Stimulated activated CD4-positive, alpha-beta T cell treated with anti-CD3 and anti-CD28 coated beads, Interleukin-15, amount 100 ng/mL, for 24 hours (primary cell): Measurements from ENCODE around the gene RAB3IL1.

Source experiments
- DNase-seq: peaks from one replicate; pipeline ENCODE4 v3.0.0-alpha.2; 2020

Gene RAB3IL1

DNA sequence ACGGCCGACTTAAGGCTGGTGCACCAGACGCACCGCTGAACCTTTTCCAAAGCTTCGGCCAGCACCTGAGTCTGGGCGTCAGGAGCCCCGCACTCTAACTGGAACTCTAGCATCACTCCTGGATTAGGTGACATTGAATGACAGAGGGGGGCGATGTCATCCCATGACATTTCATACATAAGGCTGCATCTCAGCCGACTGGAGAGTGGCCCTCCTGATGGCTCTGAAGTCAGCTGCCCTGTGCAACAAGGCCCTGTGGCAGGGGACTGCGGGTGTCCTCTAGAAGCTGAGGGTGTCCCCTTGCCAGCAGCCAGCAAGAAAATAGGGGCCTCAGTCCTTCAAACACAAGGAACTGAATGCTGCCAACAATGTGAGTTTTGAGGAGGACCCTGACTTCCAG, 16.0 kb downstream of the RAB3IL1 start:
- no peak for DNase-seq

DNA sequence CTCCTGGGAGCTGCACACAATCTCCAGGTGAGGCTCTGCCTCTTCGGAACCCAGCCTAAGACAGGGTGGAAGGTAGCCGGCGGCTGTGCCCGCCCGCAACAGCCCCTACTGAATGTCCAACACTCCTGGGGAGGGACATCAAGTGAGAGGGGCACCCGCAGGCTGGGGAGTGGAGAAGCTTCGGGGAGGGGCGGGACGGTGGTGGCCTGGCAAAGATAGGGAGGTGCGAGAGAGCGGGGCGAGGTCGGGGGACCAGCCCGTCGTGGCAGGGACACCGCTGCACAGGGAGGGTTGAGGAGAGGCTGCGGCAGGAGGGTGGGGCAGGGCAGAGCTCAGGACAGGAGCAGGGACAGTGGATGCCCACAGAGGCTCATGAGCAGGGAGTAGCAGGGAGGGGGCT, 17.1 kb downstream of the RAB3IL1 start:
- no peak for DNase-seq

DNA sequence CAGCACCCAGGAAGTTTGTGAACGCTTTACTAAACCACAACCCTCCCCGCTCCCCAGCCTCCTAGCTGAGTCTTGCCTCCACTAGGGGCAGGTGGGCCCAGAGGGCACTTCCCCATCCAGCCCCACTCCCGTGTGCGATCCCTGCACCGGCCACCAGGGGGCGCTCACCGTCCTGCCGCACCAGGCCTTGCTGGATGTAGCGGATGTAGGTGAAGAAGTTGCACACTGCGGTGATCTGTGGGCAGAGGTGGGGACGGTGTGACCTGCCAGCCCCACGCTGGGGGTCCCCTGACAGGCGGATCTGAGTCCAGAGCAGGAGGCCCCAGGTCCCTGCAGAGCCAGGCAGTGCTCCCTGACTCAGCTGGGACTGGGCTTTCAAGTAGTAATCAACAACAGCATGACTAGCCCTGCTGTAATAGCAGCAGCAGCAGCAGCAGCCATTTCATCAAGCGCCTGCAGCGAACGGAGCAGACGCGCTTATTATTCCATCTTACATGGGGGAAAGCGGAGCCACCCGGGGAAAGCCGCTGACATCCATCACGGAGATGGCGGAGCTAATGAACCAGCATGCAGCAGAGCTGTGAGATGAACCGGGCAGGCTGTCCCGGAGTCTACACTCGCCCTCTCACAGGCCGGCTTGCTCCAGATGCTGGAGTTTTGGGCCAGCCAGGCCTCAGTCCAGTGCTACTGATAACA, 18.1 kb downstream of the RAB3IL1 start:
- peak; percentile 90 for DNase-seq

GRCh38 chr11:61898247-61898582, 19.2 kb downstream of the RAB3IL1 start:
- no peak for DNase-seq

GRCh38 chr11:61897387-61898246, 19.7 kb downstream of the RAB3IL1 start:
- peak; percentile 85 for DNase-seq

- no peak for DNase-seq
Measured at GRCh38 chr11:61896665-61897386, 20.5 kb downstream of the RAB3IL1 start.

- no peak for DNase-seq
Measured at GRCh38 chr11:61895718-61896059, 21.7 kb downstream of the RAB3IL1 start.

GRCh38 chr11:61895046-61895717, 22.2 kb downstream of the RAB3IL1 start:
- DNase-seq = no peak

- DNase-seq = no peak
Measured at GRCh38 chr11:61893981-61894380, 23.4 kb downstream of the RAB3IL1 start.

DNA sequence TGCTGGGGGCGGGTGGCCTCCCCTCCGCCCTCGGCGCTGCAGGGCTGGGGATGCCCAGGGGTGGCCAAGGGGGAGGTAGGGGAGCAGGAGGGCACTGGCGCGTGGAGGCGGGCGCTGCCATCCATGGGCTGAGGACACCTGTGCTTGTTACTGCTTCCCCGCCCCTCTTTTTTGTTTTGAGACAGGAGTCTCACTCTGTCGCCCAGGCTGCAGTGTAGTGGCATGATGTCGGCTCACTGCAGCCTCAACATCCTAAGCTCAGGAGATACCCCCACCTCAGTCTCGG, 25.3 kb downstream of the RAB3IL1 start:
- no peak for DNase-seq

GRCh38 chr11:61891331-61892084, 25.9 kb downstream of the RAB3IL1 start, which contains the start of gene FADS3:
Gene FADS3, minus strand, starts transcription at chr11:61891545. Its CDS starts 164 bp downstream, at chr11:61891381.
- DNase-seq = peak; percentile 80

DNA sequence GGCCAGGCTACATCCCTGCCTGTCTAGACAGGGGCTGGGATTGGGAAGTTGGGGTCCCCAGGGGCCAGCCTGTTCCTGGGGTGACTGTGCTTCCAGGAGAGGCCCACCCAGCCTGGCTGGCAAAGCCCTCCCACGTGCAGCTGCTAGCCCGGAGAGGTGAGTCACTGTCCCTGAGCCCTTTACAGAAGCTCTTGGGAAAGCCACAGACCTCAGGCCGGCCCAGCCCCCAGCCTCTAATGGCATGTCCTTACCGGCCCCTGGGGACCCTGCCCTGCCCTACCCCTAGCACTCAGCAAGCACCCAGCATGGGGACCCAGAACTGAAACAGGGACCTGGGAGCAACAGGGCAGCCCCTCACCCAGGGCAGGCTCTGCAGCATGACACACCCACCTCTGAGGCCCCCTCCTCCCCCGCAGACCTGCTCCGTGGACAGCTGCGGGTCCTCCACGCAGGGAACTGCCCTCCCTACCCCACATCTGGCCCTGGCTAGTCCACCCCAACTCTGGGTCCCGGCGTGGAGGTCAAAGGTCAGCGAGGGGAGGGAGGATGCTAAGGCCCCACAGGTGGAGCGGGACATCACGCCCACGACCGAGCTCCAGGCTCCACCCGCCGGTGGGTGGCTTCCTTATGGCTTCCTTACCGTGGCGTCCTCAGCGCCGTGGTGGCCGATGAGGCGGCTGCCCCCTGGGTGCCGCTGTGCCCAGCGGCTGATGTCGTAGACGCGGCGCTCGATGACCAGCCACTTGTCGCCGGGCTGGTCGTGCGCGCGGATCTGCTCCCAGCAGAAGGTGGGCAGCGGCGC, 26.6 kb downstream of the RAB3IL1 start:
- peak; percentile 54 for DNase-seq

GRCh38 chr11:61889831-61890230, 27.5 kb downstream of the RAB3IL1 start:
- no peak for DNase-seq

- no peak for DNase-seq
Measured at GRCh38 chr11:61888590-61888989, 28.8 kb downstream of the RAB3IL1 start.

DNA sequence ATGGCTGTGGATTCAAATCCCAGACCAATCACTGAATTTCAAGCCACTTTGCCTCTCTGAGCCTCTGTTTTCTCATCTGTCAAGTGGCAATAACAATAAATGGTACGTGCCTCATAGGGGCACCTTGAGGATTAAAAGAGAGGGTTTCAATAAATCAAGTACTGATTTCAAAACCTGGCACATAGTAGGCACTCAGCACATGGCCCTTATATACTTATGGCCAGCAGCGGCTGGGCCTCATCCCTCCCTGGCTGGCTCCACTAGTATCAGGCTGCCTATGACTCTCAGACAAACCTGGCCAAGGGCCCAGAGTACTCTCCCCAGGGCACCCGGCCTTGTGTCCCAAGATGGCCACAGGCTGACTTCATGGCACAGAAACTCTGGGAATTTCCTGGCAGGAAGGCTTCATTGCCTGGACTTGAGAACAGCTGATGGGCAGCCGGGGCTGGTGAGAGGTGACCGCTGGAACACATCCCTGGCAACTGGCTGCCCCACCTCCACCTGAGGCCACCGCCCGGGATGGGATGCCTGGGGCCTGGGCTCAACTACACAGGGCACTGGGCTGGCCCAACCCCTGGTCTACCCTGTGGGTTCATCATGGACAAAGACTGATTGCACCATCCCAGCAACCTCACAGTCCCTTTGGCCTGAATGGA, 29.4 kb downstream of the RAB3IL1 start:
- no peak for DNase-seq

DNA sequence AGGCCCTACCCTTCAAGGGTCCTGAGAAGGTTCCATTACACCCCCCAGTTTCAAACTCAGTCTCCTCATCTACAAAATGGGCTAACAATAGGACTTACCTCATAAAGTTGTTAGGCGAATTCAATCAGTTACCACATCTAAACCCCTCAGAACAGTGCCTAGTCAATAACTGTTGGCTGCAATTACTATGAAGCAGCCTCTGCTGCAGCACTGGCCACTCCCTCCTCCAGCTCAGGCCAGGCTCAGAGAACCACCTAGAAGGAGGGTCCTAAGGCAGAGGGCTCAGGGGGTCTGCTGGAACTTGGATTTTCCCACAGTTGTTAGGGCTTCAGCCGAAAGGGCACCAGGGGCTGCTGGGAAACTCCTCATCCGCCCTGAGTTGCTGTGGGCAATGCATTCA, 30.7 kb downstream of the RAB3IL1 start:
- no peak for DNase-seq

GRCh38 chr11:61885784-61886580, 31.4 kb downstream of the RAB3IL1 start:
- no peak for DNase-seq

DNA sequence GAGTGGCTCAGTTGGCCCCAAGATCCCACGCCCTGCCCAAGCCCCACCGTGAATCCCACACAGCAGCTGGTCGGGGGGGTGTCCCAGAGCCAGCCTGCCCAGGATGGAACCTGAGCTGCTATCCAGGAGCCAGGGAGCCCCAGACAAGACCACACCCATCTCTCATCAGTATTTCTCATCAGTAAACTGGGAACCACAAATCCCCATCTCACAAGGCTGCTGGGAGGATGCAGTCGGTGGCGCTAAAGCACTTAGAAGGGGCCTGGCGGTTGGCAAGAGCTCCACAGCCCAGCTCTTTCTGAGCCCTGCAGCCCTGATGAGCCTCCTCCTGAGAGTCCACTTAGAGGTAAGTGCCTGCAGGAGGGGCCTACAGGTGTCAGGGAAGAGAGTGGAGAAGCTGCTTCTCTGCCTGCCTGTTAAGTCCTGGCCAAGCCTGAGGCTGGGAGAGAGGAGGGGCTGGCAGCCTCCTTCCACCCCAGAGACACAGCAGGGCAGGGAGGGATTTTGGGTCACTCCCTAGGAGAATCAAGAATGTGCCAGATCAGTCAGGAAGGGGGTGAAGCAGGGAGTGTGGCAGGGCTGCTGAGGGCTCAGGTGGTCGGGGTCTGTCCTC, 32.1 kb downstream of the RAB3IL1 start:
- DNase-seq = no peak

DNA sequence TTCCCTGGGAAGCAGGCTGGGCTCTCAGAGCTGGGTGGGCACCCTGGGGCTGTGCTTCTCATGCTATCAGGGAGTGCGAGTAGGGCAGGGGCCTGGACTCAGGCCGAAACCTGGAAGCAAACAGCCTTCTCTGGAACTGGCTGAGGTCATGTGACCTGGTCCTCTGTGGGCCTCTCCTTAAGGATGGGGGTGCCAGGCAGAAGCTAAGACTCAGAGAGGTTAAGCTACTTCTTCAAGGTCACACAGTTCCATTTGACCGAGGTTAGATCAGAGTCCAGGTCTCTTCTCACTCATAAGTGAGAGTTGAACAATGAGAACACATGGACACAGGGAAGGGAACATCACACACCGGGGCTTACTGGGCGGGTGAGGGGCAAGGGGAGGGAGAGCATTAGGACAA, 33.4 kb downstream of the RAB3IL1 start:
- DNase-seq = no peak

DNA sequence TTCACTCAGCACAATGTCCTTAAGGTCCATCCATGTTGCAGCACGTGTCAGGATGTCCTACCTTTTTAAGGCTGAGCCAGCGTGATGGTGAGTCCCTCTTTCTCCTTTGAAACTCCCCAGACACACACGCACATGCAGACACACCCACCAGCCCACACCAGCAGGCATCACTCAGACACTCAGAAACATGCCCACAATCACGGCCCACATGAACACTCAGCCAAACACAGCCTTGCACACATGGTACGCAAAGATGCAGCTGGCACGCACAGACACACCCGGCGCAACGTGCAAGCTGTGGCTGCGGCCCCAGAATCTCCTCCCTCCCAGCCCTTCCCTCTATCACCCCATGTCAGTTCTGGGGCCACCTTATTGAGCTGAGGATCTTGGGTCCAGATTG, 34.0 kb downstream of the RAB3IL1 start:
- no peak for DNase-seq
